ENCODE measurements around the gene ERBIN.

GRCh38 chr5:66130493-66130892 lies 204.1 kb downstream of the ERBIN start:
- no peak for TF ChIP-seq CTCF (IDR thresholded peaks at IDR 0.05)
- TF ChIP-seq POLR2A (IDR thresholded peaks at IDR 0.05): no peak

Data from thyroid gland (tissue), 4 donors.